Testis (tissue), 2 donors: Measurements from ENCODE around the gene SPIB.

ENCODE experiments used
- CTCF ChIP-seq, 3 experiments: fragments of 450-650 bp in 2 of 3; fragments of 200-600 bp in 1 of 3; sonication (generic) in 1 of 3; IDR thresholded peaks; one replicate each; pipeline ENCODE4 v1.5.1; 2016 to 2019; ENCODE audit warnings: antibody characterized with exemption in 3 of 3, mild to moderate bottlenecking in 2 of 3, moderate library complexity in 1 of 3
- POLR2A ChIP-seq: fragments of 450-650 bp; IDR thresholded peaks from one replicate; pipeline ENCODE4 v1.6.1; 2017; ENCODE audit warnings: antibody characterized with exemption, mild to moderate bottlenecking, moderate library complexity

GRCh38 chr19:50435221-50435620 lies 16.5 kb downstream of the SPIB start:
- TF ChIP-seq POLR2A (no peak), CTCF (IDR thresholded peaks at IDR 0.05) (no peak)
